ENCODE data around the gene GABARAPL1.
"Not testable (repeated sequence)": the region's sequence is repeated elsewhere in the genome, so short reads cannot be mapped to it uniquely, and the experiment has no call there.

The GABARAPL1 gene

DNA sequence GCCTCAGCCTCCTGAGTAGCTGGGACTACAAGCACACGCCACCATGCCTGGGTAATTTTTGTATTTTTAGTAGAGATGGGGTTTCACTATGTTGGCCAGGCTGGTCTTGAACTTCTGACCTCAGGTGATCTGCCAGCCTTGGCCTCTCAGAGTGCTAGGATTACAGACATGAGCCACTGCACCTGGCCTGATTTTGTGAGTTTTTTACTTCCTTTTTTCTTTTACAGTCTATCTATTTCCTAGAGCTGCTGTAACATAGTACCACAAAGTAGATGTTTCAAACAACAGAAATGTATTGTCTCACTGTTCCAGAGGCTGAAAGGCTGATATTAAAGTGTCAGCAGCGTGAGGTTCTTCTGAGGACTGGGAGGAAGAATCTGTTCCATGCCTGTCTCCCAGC is 8.2 kb upstream of the GABARAPL1 start:
- not testable (repeated sequence) for DNase-seq

GRCh38 chr12:10205220-10205807 is 7.4 kb upstream of the GABARAPL1 start:
- no peak for DNase-seq

DNA sequence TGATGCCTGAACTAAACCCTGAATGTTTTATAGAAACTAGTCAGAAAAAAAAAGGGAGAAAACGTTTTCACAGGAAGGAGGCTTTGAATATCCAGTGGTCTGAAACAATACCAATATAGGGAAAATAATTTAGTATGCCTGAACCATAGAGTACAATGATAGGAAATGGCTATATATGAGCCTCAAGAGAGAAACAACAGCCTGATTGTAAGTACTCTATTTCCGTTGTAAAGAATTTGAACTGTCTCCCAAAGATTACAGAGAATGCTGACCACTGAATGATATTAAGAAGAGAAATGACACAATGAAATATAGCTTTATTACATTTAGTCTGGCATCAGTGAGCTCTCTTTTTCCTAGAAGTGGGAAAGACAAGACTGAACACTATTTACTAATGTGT is 5.5 kb upstream of the GABARAPL1 start:
- DNase-seq = no peak

DNA sequence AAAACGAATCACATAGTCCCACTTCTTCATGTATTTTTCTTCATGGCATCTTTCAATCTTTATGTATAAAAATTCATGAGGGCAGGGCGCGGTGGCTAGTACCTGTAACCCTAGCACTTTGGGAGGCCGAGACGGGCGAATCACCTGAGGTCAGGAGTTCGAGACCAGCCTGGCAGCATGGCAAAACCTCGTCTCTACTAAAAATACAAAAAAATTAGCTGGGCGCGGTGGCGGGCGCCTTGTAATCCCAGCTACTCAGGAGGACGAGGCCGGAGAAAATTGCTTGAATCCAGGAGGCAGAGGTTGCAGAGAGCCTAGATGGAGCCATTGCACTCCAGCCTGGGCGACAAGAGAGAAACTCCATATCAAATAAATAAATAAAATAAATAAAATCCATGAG is 2.5 kb upstream of the GABARAPL1 start:
- no peak for DNase-seq

DNA sequence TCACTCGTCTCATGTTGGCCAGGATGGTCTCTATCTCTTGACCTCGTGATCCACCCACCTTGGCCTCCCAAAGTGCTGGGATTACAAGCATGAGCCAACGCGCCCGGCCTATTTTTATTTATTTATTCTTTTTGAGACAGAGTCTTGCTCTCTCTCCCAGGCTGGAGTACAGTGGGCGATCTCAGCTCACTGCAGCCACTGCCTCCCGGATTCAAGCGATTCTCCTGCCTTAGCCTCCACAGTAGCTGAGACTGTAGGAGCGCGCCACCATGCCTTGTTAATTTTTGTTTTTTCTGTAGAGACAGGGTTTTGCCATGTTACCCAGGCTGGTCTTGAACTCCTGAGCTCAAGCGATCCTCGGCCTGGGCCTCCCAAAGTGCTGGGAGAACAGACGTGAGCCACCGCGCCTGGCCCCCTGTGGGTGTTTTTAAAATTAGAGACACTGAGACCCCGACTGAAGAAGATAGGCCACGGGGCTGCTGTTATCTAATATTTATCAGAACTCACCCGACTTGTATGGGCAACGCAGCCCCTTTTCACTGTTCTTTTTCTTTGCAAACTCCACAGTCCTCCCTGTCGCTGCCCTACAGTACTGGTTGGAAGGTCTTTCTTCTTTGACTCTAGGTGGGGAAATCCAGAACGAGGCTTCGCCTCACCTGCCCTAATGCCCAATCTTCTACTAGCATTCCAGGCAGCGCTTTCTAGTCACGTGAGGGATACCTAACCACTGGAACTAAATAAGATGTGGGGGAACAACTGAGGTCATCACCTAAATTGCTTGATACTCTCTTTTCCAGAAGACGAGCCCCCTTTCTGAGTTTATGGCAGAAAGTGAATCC is 1.4 kb upstream of the GABARAPL1 start:
- no peak for DNase-seq

DNA sequence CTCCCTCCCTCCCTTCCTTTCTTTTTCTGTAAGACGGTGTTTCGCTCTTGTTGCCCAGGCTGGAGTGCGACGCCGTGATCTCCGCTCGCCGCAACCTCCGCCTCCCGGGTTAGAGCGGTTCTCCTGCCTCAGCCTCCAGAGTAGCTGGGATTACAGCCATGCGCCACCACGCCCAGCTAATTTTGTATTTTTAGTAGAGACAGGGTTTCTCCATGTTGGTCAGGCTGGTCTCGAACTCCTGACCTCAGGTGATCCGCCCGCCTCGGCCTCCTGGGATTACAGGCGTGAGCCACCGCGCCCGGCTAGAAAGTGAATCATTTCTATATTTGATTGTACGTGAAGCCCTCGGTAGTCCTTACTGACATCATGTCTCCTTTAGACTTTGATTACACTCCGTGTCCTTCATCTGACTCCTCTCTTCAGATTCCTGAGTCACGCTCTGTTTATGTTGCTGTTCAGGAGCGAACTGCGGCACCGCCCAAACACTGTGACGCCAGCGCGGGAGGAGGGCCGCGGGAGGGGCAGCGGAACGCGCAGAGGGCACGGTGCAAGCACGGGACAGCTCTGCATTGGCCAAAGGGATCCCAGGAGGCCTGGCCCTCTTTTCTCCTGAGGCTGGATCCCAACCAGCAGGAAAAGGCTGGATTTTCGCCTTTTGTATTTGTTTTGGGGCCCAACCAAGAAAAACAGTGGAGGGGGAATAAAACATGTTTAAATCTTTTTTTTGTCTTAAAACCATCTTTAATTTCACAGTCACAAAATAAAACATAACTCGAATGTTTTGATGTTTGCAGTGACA is 538 bp upstream of the GABARAPL1 start:
- DNase-seq = peak; percentile 74 to 93 (median 84)

DNA sequence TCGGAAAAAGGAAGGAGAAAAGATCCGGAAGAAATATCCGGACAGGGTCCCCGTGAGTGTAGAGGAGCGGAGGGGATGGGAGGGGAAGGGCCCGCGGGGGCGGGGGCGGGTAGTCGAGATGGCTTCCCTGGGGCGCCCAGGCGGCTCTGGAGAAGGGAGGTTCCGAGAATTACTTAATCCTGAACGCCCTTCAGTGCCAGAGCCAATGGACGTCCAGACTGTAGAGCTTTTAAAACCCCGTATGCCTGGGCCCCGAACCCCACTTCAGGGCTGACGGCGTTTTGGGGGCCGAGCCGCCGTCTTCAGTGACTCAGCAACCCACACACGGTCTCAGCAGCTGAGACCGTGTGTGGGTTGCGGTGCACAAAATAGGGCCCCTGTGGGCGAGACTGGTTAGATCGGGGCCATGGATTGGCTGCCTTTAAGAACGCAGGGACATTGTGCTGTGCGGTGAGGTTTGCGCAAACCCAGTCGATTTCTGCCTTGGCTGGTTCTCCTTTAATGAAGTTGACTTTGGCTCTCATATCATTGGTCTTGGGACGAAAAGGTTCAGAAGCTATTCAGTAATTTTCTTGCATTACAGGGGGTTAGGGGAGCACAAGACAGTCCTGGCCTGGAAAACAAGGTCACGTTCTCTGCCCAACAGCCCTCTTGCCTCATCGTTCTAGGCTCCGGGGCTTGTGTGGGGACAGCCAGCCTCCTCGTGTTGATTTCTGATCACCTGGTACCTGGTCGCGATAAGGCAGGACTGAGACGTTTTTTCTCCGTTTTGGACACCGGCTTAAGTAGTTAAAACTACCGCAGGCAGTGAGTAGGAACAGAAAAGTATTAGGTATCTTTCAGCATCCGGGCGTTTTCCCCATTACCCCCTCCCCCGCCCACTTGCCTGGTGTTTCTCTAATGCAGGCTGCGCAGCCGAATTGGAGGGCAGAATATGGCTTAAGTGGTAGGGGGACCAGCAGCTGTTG is 775 bp downstream of the GABARAPL1 start:
- DNase-seq = peak; percentile 21 to 86 (median 82)

GRCh38 chr12:10214136-10214894 is 1.6 kb downstream of the GABARAPL1 start:
- DNase-seq = no peak

GRCh38 chr12:10214895-10215267 is 2.2 kb downstream of the GABARAPL1 start:
- no peak for DNase-seq

DNA sequence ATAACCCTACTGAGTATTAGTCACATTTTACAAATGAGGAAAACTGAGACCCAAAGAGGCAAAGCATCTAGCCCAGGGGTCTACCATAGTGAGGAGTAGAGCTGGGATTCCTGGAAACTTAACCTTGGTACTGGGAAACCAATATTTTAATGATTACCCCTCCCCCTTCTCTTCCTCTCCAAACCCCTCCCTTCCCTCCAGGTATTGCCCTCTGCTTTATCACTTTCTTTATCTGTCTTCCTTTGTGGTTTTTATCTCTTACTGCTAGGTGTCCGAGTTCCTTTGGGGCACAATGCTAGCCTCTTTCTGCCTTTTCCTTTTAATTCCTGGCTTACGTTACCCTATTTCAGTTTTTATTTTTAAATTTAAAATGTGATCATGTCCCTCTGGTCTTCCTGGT is 2.8 kb downstream of the GABARAPL1 start:
- no peak for DNase-seq

DNA sequence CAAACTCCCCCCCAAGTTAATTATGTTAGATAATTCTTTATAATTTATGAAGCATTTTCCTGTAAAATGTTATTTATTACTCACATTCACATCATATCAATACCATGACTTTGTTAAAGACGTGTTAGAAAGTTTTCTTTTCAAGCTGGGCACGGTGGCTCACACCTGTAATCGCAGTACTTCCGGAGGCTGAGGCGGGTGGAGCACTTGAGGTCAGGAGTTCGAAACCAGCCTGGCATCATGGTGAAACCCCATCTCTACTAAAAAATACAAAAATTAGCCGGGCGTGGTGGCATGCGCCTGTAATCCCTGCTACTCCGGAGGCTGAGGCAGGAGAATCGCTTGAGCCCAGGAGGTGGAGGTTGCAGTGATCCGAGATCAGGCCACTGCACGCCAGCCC is 3.3 kb downstream of the GABARAPL1 start:
- not testable (repeated sequence) for DNase-seq

DNA sequence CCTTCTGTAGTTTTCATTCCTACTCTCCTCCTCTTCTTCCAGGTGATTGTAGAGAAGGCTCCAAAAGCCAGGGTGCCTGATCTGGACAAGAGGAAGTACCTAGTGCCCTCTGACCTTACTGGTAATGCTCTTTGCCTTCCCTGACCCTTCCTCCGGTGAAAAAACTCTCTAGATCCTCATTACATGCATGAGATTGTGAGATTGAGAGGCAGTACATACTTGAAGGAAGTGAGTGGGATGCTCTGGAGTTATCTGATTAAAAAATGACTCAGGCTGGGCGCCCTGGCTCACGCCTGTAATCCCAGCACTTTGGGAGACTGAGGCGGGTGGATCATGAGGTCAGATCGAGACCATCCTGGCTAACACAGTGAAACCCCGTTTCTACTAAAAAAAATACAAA is 5.3 kb downstream of the GABARAPL1 start:
- no peak for DNase-seq

GRCh38 chr12:10220398-10221077 is 7.9 kb downstream of the GABARAPL1 start:
- no peak for DNase-seq

DNA sequence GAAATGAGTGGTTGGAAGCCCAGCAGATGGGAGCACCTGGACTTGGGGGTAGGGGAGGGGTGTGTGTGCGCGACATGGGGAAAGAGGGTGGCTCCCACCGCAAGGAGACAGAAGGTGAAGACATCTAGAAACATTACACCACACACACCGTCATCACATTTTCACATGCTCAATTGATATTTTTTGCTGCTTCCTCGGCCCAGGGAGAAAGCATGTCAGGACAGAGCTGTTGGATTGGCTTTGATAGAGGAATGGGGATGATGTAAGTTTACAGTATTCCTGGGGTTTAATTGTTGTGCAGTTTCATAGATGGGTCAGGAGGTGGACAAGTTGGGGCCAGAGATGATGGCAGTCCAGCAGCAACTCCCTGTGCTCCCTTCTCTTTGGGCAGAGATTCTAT is 9.2 kb downstream of the GABARAPL1 start:
- no peak for DNase-seq

GRCh38 chr12:10223208-10223607 is 10.5 kb downstream of the GABARAPL1 start:
- DNase-seq = no peak

GRCh38 chr12:10225426-10225825 is 12.7 kb downstream of the GABARAPL1 start:
- DNase-seq = not testable (repeated sequence)

DNA sequence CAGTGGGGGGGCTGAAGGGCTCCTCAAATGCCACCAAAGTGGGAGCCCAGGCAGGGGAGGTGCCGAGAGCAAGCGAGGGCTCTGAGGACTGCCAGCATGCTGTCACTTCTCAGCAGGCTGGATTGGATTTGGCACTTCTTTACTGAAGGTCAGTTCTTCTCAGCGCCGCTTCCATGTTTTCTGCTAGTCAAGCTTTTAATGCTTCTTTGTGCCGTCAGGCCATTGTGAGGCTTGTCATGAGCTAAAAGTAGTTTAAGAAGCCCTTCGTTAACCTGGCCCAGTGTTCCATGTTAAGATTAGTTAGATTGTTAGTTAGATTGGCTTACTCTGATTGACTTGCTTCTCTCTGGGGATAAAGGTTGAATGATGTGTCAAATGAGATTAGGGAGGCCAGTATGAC is 13.4 kb downstream of the GABARAPL1 start:
- no peak for DNase-seq

DNA sequence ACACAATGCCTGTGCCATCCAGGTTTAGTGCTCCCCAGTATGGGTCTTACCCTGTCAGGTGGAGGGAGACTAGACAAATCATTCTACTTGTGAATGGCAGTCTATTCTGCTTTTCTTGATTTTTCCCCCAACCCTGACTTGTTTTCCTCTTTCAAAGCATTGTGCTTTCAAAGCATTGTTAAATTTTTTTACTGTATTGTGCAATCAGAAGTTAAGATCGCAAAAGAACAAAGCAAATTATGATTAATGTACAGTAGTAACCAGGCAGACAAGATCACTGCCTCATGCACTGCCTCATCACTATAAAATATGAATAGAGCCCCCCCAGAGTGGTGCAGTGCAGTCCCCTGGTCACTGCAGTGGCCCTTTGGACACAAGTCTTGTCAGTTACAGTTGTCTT is 14.1 kb downstream of the GABARAPL1 start:
- no peak for DNase-seq

DNA sequence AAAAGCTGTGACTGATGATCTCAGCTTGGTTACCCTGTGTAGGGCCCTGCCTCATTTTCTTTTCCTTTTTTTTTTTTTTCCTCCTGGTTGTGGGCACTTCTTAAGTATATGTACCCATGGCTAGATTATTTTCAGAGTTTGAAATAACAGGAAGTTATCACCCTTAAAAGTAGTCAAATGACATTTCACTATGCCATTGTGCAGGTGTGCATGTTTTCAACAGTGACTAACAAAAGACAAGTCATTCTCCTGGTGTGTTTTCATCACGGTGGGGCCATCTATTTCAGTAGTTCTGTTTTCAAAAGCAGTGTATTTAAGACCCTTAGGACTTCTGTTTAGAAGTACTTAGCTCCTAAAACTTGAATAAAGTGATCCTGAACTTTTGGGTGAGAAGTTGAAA is 15.0 kb downstream of the GABARAPL1 start:
- DNase-seq = no peak

GRCh38 chr12:10234562-10234961 is 21.9 kb downstream of the GABARAPL1 start:
- DNase-seq = no peak
